HG03103 (cell line): ENCODE data around the gene MACROD2.
"Not testable (repeated sequence)": the region's sequence is repeated elsewhere in the genome, so short reads cannot be mapped to it uniquely, and the experiment has no call there.

Source experiments
- ATAC-seq: cut with Tn5 transposase; IDR thresholded peaks from one replicate; pipeline ENCODE4 v1.9.1; 2021; ENCODE audit warnings: low read depth; ENCODE audit not compliant: unreplicated experiment

MACROD2 gene

GRCh38 chr20:15098351-15098750, 1103.0 kb downstream of the MACROD2 start:
- ATAC-seq = no peak

- ATAC-seq = no peak
Observed at GRCh38 chr20:15099130-15099529, 1103.8 kb downstream of the MACROD2 start.

GRCh38 chr20:15100506-15101160, 1105.3 kb downstream of the MACROD2 start:
- ATAC-seq = no peak

- no peak for ATAC-seq
Observed at GRCh38 chr20:15107931-15108330, 1112.6 kb downstream of the MACROD2 start.

DNA sequence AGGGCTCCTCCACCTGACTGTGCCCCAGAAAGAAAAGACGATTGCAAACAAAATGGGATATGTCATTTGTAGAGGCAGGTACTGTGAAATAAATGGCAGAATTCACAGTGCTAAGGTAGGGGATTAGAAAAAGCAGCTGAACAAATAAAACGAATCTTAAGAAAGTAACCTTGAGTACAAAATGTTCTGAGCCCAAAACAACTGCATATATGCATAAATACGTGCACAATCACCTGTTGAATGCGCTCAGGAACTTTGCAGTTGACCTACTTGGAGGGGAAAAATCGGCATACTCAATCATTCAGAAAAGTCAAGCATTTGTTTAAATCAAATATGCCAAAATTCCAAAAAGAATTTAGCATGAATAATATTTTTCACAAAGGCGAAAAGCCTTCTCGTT, 1114.2 kb downstream of the MACROD2 start:
- no peak for ATAC-seq

- ATAC-seq = no peak
Observed at GRCh38 chr20:15111654-15112053, 1116.3 kb downstream of the MACROD2 start.

GRCh38 chr20:15113144-15113773, 1117.9 kb downstream of the MACROD2 start:
- ATAC-seq = no peak

DNA sequence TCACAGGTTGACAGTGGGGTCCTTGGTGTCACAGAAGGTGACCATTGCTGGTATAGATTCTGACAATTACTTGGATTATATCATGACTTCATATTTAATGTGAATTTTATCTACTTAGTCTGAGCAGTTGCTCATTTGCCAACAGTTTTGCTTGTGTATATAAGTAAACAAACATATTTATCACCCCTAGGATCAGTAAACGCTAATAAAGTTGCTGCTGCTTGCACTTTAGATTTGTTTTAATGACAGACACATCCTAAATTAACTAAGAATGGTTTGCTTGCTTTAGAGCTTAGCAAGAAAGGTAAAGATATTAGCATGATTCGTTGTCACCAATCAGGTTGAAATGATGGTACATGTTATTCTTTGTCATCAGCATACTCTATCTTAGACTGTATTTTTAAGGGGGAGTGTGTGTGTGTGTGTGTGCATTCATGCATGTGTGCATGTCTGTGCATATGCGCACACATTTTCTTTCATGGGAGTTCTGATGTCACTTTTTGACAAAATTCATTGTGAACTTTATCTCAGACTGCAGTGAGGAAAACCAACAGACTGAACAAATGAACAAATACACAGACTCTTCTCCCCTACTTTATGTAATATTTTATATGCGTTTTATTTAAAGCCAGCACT, 1124.7 kb downstream of the MACROD2 start:
- no peak for ATAC-seq

GRCh38 chr20:15122613-15123012, 1127.3 kb downstream of the MACROD2 start:
- no peak for ATAC-seq

GRCh38 chr20:15131176-15131575, 1135.9 kb downstream of the MACROD2 start:
- no peak for ATAC-seq

DNA sequence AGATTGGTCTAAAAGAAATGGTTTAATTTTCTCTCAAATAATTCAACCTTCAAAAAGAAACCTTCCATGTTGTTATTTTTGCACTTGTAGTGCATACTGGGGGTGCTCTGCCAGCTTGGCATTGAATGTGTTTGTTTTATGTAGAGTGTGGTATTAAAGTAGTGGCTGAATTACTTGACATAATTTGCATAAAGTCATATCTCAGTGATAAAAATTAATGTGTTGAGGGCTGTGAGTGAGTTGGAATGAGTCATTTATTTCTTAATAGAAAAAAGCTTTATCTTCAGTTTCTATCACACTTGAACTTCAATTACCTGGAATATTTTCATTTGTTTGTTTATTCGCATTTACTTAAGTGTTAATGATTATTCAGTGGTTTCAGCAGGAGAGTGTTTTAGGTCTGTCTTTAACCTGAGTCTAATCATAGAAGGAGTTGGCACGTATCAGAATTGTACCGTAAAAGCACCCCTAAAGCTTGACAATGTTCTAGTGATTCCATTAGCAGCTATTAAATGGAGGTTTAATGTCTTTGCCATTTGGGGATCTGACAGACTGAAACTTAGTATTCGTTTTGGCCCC, 1143.3 kb downstream of the MACROD2 start:
- no peak for ATAC-seq

DNA sequence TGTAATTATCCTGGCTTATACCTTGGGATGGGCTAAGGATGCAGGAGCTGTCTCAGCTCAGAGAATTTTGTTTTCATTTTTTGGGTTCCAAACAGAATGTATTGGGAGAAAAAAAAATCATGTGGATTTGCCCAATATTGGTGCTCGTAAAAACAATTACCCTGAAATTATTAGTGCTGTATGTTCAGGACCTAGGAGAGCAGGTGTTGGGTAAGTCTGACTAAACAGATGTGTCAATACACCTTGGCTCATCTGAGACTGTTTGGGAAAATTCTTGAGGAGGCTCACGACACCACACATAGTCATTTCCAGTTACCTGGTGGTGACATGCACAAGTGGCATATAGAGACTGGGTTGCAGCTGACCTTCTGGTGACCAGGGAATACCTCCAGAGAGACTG, 1144.2 kb downstream of the MACROD2 start:
- no peak for ATAC-seq

GRCh38 chr20:15140286-15140685, 1145.0 kb downstream of the MACROD2 start:
- ATAC-seq = no peak

DNA sequence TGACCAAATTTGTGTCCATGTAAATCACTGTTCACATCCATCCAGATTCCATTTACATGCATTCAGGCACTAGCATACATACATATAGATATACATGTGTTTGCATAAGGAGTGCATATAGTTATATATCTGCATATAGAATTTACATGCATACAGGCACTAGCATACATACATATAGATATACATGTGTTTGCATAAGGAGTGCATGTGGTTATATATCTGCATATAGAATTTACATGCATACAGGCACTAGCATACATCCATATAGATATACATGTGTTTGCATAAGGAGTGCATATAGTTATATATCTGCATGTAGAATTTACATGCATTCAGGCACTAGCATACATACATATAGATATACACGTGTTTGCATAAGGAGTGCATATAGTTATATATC, 1145.6 kb downstream of the MACROD2 start:
- ATAC-seq = not testable (repeated sequence)

- no peak for ATAC-seq
Observed at GRCh38 chr20:15141861-15142260, 1146.5 kb downstream of the MACROD2 start.

GRCh38 chr20:15143478-15143877, 1148.2 kb downstream of the MACROD2 start:
- ATAC-seq = no peak

GRCh38 chr20:15144916-15145315, 1149.6 kb downstream of the MACROD2 start:
- ATAC-seq = no peak

DNA sequence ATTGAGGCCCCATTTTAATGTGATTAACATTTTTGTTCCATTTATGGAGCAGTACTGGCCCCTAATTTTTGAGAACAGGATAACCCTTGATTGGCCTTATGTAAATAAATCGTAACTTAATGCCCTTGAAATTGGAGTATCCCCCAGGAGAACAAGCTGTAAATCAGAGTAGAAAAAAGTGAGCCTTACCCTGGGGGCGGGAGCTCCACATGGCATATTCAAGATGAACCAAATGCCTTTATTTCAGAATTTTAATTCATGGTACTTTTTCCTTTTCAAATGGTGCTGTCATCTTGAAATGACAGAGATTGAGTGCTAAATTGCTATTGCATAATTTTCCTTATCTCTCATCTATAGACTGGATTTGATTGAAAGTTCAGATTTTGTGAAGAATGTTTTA, 1151.6 kb downstream of the MACROD2 start:
- no peak for ATAC-seq

DNA sequence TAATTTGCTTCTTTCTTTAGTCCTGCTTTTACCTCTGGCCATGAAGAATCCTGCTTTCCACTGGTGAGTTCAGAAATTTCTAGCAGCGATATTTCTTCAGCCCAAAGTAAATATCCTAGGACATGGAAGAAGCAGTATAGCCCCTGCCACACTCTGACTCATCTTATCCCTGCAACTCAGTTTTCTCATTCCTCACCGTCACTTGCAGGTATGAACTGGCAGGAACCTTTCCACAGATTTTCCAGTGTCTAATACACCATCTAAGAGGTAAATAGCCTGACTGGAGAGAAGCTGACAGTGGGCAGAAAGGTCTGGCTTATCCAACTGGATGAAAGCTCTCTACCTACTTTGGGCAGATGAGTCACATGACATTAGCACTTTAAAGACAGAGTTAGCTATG, 1158.8 kb downstream of the MACROD2 start:
- ATAC-seq = no peak

DNA sequence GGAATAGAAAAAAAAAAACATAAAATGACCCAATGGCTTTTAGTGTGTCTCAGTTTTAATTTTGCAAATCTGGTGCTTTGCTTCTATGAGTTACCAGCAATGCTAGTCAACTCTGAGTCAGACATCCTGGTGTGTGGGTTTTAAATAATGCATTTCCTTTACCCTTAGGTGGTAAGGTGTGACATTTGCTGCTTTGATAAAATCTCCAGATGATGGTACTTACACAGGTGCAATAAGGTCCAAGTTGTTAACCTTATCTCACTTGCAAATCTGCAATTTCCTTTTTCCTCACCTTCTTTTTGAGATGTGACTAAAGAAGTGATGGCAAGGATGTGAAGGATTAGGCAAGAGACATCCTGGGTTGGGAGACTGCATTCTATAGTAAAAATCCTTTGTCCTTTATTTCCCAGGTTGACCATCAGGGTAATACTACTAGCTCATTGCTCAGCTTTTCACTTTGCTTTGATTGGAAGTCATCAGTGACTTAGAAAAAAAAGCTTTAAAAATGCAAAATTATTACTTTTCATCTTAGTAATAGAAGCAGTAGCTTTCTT, 1160.6 kb downstream of the MACROD2 start:
- no peak for ATAC-seq

GRCh38 chr20:15158533-15158932, 1163.2 kb downstream of the MACROD2 start:
- no peak for ATAC-seq
